GM12878 (cell line): Measurements from ENCODE around the gene AP3B2. TPM values are rescaled to one million over a fixed set of nuclear protein-coding genes. Genes with fewer than 3 reads are reported as not detected.

Source experiments
- ATAC-seq: fragments of 200-7000 bp; cut with Tn5 transposase; 3 replicates; pipeline ENCODE4 v1.9.1; 2020; ENCODE audit warnings: mild to moderate bottlenecking, moderate library complexity
- BruUV-seq: library from RNA; stranded (reverse); fragments of 400-500 nt; replicated peaks from 2 replicates; lab custom pipeline; 2021; lab: Mats Ljungman, UMichigan
- CTCF ChIA-PET: fragments of 300-600 bp; sonication (Branson Sonifier 250); formaldehyde crosslinking; extraction: SDS; loops from one replicate; lab custom pipeline; 2021; ENCODE audit warnings: inconsistent platforms; lab: Yijun Ruan, JAX
- POLR2A ChIA-PET: fragments of 350-600 bp; formaldehyde crosslinking; extraction: SDS; loops from one replicate; lab custom pipeline; 2021; ENCODE audit warnings: inconsistent platforms; lab: Charles Lee
- RAD21 ChIA-PET: fragments of 300-600 bp; sonication (Branson Sonifier 250); formaldehyde crosslinking; loops from one replicate; lab custom pipeline; 2023; ENCODE audit warnings: antibody characterized with exemption; ENCODE audit not compliant: unreplicated experiment; lab: Charles Lee
- SMC1A ChIA-PET: fragments of 300-600 bp; sonication (Branson Sonifier 250); formaldehyde crosslinking; loops from one replicate; lab custom pipeline; 2023; ENCODE audit not compliant: unreplicated experiment, uncharacterized antibody; lab: Charles Lee
- DNase-seq: peaks from one replicate; pipeline ENCODE4 v3.0.0-alpha.2; 2011; ENCODE audit warnings: low read depth, low spot score
- FAIRE-seq: peaks from 3 replicates; lab custom pipeline; 2011; peaks lifted over from hg19 to GRCh38; lab: Jason Lieb, UNC
- H2AFZ ChIP-seq: 2 replicates; pipeline ENCODE4 v1.6.0; 2011; ENCODE audit warnings: low read depth, low read length, control low read depth; ENCODE audit not compliant: control insufficient read depth
- H3K27ac ChIP-seq: 2 replicates; pipeline ENCODE4 v1.5.1; 2011; ENCODE audit warnings: control low read depth; ENCODE audit not compliant: control insufficient read depth, insufficient read depth
- H3K27me3 ChIP-seq, 2 experiments: replicated peaks in 1 of 2; 2 replicates each; pipeline versions ENCODE4 v1.6.0 to v1.6.1; 2011; ENCODE audit warnings: low read length in 1 of 2; ENCODE audit not compliant: control insufficient read depth in 2 of 2, insufficient read depth in 2 of 2
- H3K36me3 ChIP-seq, 2 experiments: 2 replicates each; pipeline ENCODE4 v1.5.1; 2011; ENCODE audit warnings: low read length in 1 of 2; ENCODE audit not compliant: control insufficient read depth in 2 of 2, insufficient read depth in 2 of 2
- H3K4me1 ChIP-seq: 2 replicates; pipeline ENCODE4 v1.6.1; 2011; ENCODE audit warnings: mild to moderate bottlenecking, low read length, moderate library complexity, mixed read lengths; ENCODE audit not compliant: control insufficient read depth, insufficient read depth
- H3K4me2 ChIP-seq: 2 replicates; pipeline ENCODE4 v1.6.0; 2011; ENCODE audit warnings: control low read depth; ENCODE audit not compliant: control insufficient read depth, insufficient read depth
- H3K4me3 ChIP-seq: fragments of 200-600 bp; sonication (generic); 2 replicates; pipeline ENCODE4 v1.5.1; 2016
- H3K79me2 ChIP-seq: 2 replicates; pipeline ENCODE4 v1.6.0; 2011; ENCODE audit warnings: low read length; ENCODE audit not compliant: control insufficient read depth, insufficient read depth
- H3K9ac ChIP-seq: 2 replicates; pipeline ENCODE4 v1.8.0; 2011; ENCODE audit warnings: low read length, control low read depth, mixed read lengths; ENCODE audit not compliant: control insufficient read depth, insufficient read depth
- H3K9me3 ChIP-seq: replicated peaks from 3 replicates; pipeline ENCODE4 v1.5.1; 2011; ENCODE audit warnings: mild to moderate bottlenecking, low read length; ENCODE audit not compliant: control insufficient read depth, insufficient read depth
- H4K20me1 ChIP-seq: 2 replicates; pipeline ENCODE4 v1.6.0; 2011; ENCODE audit not compliant: control insufficient read depth, insufficient read depth
- CBFB ChIP-seq: IDR thresholded peaks from 2 replicates; pipeline ENCODE4 v1.6.1; 2016; ENCODE audit warnings: antibody characterized with exemption, low read depth
- CHD4 ChIP-seq: fragments of 200-600 bp; sonication (generic); IDR thresholded peaks from 2 replicates; pipeline ENCODE4 v1.6.1; 2016; ENCODE audit warnings: mild to moderate bottlenecking
- EED ChIP-seq: sonication (generic); IDR thresholded peaks from 2 replicates; pipeline ENCODE4 v1.6.1; 2016; ENCODE audit warnings: antibody characterized with exemption, low read depth
- FOXM1 ChIP-seq: IDR thresholded peaks from 2 replicates; pipeline ENCODE4 v1.6.1; 2012; ENCODE audit warnings: low read depth, mild to moderate bottlenecking, inconsistent platforms, low read length, moderate library complexity
- IKZF1 ChIP-seq: fragments of 450-650 bp; conservative IDR thresholded peaks from 2 replicates; pipeline ENCODE4 v1.6.1; 2017; ENCODE audit warnings: antibody characterized with exemption, mild to moderate bottlenecking
- MYC ChIP-seq: IDR thresholded peaks from 2 replicates; pipeline ENCODE4 v1.6.1; 2011; ENCODE audit warnings: mild to moderate bottlenecking, low read length, moderate library complexity, inconsistent platforms; ENCODE audit not compliant: insufficient read depth, insufficient replicate concordance, insufficient read length, severe bottlenecking
- NR2C1 ChIP-seq: fragments of 450-650 bp; IDR thresholded peaks from 2 replicates; pipeline ENCODE4 v1.6.1; 2017; ENCODE audit warnings: antibody characterized with exemption, mild to moderate bottlenecking, moderate library complexity
- PML ChIP-seq: IDR thresholded peaks from 2 replicates; pipeline ENCODE4 v1.6.1; 2012; ENCODE audit warnings: low read length, inconsistent platforms
- RCOR1 ChIP-seq: conservative IDR thresholded peaks from 2 replicates; pipeline ENCODE4 v1.6.1; 2012; ENCODE audit warnings: low read depth, low read length, improper control_type of control experiment
- SMC3 ChIP-seq: IDR thresholded peaks from 2 replicates; pipeline ENCODE4 v1.6.1; 2011; ENCODE audit warnings: low read length, improper control_type of control experiment, borderline replicate concordance
- TCF3 ChIP-seq: IDR thresholded peaks from 2 replicates; pipeline ENCODE4 v1.6.1; 2012; ENCODE audit warnings: low read depth, mild to moderate bottlenecking, low read length, borderline replicate concordance; ENCODE audit not compliant: insufficient read depth
- TCF7 ChIP-seq: IDR thresholded peaks from 2 replicates; pipeline ENCODE4 v1.6.1; 2014; ENCODE audit warnings: antibody characterized with exemption, borderline replicate concordance
- WRNIP1 ChIP-seq: IDR thresholded peaks from 2 replicates; pipeline ENCODE4 v1.6.1; 2011; ENCODE audit warnings: low read depth, low read length, improper control_type of control experiment, borderline replicate concordance
- ZNF217 ChIP-seq: fragments of 450-650 bp; IDR thresholded peaks from 2 replicates; pipeline ENCODE4 v1.6.1; 2017; ENCODE audit warnings: antibody characterized with exemption, mild to moderate bottlenecking
- ZNF384 ChIP-seq: IDR thresholded peaks from 2 replicates; pipeline ENCODE4 v1.6.1; 2012; ENCODE audit warnings: low read depth, mild to moderate bottlenecking, low read length, improper control_type of control experiment, borderline replicate concordance
- ZSCAN29 ChIP-seq: fragments of 450-650 bp; IDR thresholded peaks from 2 replicates; pipeline ENCODE4 v1.6.1; 2017; ENCODE audit warnings: mild to moderate bottlenecking, moderate library complexity
- WGBS: methylation state at CpG from one replicate; pipeline ENCODE4 v1.1.6; 2016; ENCODE audit warnings: low lambda C conversion rate; ENCODE audit not compliant: insufficient replicate concordance, insufficient coverage; ENCODE audit errors: missing lambda C conversion rate; 5-methylcytosine and 5-hydroxymethylcytosine counted together
- in situ Hi-C: fragments of 300-500 bp; cut with MboI; formaldehyde crosslinking; loops from 9 replicates; pipeline ENCODE4 v1.14.3; 2018; ENCODE audit warnings: mixed read lengths
- intact Hi-C: fragments of 100-400 bp; cut with micrococcal nuclease; formaldehyde crosslinking; loops from one replicate; pipeline ENCODE4 v1.14.2; 2022; ENCODE audit not compliant: unreplicated experiment
- polyA plus RNA-seq, 11 experiments: library from polyadenylated mRNA; depleted of rRNA in 4 of 11; unstranded in 6 of 11; stranded (reverse) in 5 of 11; fragments of >200 nt; fragmentation: Nextera tagmentation in 4 of 11; fragmentation: Illumina TruSeq in 1 of 11; extraction: Ambion mirVana in 4 of 11; extraction: Trizol in 1 of 11; gene quantifications; 1 replicate in 1 of 11; 2 replicates in 10 of 11; pipeline versions ENCODE4 v1.2.1 to v1.2.3, GENCODE V29; 2011 to 2016; ENCODE audit warnings: inconsistent platforms in 2 of 11, missing spikeins in 2 of 11, low read depth in 1 of 11
- total RNA-seq, 4 experiments: library from RNA; depleted of rRNA in 3 of 4; stranded (reverse); fragments of >200 nt in 3 of 4; fragmentation: Illumina TruSeq in 1 of 4; extraction: Trizol in 1 of 4; gene quantifications; 2 replicates each; pipeline versions ENCODE4 v1.2.1 to v1.2.3, GENCODE V29; 2013 to 2021

AP3B2 gene
- total and polyA plus RNA-seq, 10 of the 15 experiments (the other 5 are each of a cell fraction or from before 2014, with no cell fraction given) = not detected

GRCh38 chr15:82699726-82700125 lies 9.9 kb downstream of the AP3B2 start (continued):
- no peak for TF ChIP-seq IKZF1
- TF ChIP-seq CBFB = no peak
- no peak for TF ChIP-seq ZNF384
- no peak for TF ChIP-seq MYC
- TF ChIP-seq SMC3 = no peak
- no peak for TF ChIP-seq ZNF217
- no peak for TF ChIP-seq PML

DNA sequence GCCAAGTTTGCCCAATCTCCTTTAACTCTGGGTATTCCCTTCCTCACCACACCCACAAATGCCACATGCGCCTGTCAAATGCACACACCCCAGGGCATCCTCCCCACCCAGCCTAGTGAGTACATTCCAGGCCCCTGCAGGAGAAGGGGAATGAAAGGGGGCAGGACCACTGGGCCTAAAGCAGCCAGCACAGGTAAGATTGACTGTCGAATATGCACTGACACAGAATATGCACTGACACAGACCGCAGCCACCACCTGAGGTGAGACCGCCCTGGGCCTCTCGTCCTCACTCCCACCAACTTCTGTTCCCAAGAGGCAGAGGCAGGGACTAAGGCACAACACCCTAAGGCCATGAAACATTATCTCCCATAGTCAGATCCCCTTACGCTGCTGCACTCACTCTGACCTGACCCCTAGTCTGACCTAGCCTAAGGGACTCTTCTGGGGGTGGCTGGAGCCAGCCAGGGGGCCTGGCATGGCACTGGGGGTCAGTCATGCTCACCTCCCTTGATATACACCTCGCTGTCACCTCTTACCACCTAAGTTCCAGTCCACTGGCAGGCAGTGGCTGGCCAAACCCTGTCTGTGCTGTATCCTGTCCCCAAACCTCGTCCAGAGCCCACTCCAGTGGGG lies 10.8 kb downstream of the AP3B2 start:
- TF ChIP-seq FOXM1 = no peak
- TF ChIP-seq CHD4 = no peak
- no peak for TF ChIP-seq TCF3
- no peak for TF ChIP-seq TCF7
- no peak for TF ChIP-seq WRNIP1
- TF ChIP-seq RCOR1 = no peak
- no peak for TF ChIP-seq EED
- TF ChIP-seq NR2C1 = no peak
- no peak for TF ChIP-seq ZSCAN29
- ATAC-seq = no peak
- H3K9me3 ChIP-seq = no peaks in the 10 kb centered on the region
- no peak for FAIRE-seq
- H3K27me3 ChIP-seq = no peaks in the 10 kb centered on the region; a peak in 1 of 4 replicates
- H3K4me2 ChIP-seq = no peak overlapping the region
- in situ Hi-C loops (no loop called here), intact Hi-C loops (no loop called here)
- no TSS peak for BruUV-seq
- no peak overlapping the region for H3K9ac ChIP-seq
- H3K36me3 ChIP-seq = no peaks in the 10 kb centered on the region
- CTCF ChIA-PET = no interaction called here
- 24% methylated on average over 8 of the region's 8 CpGs for WGBS
- no peaks in the 10 kb centered on the region for H3K79me2 ChIP-seq
- no peak overlapping the region for H2AFZ ChIP-seq
- no peak for DNase-seq
- POLR2A ChIA-PET = no interaction called here
- H3K27ac ChIP-seq = no peak overlapping the region
- no peak overlapping the region for H3K4me3 ChIP-seq
- SMC1A ChIA-PET = interaction anchor here (0.5 kb wide), 1 partner anchor 153 kb away, joined by 3 read pairs; no protein-coding TSS in a partner anchor
- H4K20me1 ChIP-seq = no peaks in the 10 kb centered on the region
- RAD21 ChIA-PET = no interaction called here
- no peaks in the 10 kb centered on the region for H3K4me1 ChIP-seq
